ENCODE results near the gene MARF1.
"Not testable (repeated sequence)": the region's sequence is repeated elsewhere in the genome, so short reads cannot be mapped to it uniquely, and the experiment has no call there.

MARF1 gene

DNA sequence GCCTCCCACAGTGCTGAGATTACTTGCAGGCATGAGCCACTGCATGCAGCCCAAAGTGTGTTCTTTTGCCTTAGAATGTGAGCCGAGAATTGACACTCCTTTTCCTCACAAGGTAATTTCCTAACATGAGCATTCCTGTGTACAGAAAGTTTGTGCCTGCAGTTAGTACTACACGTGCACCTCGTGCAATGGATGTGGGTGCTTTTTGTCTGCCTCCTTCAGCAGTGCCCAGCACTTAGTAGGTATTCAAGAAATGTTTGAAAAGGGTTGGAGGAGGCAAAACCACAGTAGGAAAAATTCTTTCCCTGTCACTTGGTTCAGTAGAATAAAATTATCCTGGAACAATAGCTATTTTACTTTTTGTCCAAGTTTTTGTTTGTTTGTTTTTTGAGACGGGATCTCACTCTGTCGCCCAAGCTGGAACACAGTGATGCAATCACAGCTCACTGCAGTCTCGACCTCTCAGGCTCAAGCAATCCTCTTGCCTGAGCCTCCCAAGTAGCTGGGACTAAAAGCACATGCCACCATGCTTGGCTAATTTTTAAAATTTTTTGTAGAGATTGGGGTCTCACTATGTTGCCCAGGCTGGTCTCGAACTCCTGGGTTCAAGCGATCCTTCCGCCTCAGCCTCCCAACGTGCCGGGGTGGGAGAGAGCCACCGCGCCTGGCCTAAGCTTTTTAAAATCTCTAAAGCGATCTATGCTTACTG, 9.5 kb upstream of the MARF1 start:
- DNase-seq, result no peak

DNA sequence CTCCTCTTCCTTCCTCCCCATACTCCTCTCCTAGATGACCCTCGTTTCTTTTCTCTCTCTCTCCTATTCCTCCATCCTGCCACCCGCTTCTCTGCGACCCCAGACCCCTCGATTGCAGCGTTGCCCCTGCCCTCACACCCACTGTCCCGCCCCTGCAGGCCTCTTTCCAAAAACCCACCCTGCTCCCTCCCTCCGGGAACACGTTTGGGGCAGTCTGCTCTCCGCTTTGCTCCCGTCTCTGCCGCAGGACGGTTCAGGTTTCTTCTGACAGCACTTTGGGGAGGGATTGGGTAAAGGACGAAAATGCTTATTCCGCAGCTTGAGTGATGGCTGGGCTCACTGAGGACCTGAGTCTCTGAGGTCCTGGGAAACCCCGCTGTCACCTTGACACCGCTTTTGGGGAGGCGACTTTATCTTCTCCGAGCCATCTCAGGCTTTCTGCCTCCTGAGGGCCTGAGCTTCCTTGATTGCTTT, 7.8 kb upstream of the MARF1 start:
- DNase-seq, result peak; percentile 22

DNA sequence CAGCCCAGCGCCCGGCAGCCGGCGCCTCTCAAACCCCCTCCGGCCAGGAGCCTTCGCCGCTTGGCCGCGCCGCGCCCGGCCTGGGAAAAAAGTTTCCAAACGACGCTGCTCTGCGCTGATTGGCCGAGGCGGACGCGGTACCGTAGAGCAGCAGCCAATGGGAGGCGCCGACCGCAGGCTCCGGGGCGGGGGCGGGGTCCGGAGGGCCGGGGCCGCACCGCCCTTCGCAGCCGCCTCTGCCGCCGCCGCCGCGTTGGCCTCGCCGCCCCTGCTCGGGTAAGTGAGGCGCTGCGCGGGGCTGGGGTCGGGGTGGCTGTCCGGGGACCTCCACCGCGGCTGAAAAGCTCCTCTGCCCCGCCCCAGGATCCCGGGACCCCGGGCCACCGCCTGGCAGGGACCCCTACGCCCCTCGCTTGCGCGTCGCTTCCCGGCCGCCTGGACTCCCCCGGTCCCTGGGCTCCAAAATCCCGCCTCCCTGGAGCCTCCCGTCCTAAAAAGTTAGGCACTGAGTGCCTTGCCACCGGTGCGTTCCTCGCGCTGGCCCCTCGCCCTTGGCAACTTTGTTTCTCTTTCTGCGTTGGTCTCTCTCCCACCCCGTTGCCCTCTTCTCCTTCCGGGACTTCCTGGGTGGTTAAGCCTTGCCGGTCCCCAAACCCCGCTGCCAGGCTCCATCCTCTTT, 7.2 kb upstream of the MARF1 start, which contains the start of gene NDE1:
NDE1 (plus strand) TSS at position 227 of the 679 bp plus-strand sequence. CDS start 14,534 bp downstream, outside the sequence.
- peak; percentile 84 for DNase-seq

DNA sequence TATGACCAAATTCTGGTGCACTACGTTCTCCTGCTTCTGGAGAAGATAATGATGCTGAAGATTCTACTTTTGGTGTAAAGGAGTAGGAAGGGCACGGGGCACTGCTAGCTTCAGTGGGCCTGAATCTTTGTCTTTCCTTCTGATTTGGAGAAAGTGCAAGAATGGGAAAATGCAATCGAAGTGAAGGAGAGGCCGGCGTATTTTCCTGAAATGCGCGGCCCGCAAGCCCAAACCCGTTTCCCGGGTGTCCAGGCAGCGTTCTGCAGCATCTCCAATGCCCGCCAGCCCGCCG, 6.7 kb upstream of the MARF1 start:
- no peak for DNase-seq

DNA sequence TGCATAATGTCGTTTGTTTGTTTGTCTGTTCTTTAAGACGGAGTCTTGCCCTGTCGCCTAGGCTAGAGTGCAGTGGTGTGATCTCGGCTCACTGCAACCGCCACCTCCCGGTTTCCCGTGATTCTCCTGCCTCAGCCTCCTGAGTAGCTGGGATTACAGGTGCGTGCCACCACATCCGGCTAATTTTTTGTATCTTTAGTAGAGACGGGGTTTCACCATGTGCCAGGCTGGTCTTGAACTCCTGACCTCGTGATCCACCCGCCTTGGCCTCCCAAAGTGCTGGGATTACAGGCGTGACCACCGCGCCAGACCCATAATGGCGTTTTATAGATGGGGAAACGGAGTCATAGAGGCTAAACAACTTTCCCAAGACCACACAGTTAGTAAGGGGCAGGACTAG, 6.4 kb upstream of the MARF1 start:
- DNase-seq, result not testable (repeated sequence)

DNA sequence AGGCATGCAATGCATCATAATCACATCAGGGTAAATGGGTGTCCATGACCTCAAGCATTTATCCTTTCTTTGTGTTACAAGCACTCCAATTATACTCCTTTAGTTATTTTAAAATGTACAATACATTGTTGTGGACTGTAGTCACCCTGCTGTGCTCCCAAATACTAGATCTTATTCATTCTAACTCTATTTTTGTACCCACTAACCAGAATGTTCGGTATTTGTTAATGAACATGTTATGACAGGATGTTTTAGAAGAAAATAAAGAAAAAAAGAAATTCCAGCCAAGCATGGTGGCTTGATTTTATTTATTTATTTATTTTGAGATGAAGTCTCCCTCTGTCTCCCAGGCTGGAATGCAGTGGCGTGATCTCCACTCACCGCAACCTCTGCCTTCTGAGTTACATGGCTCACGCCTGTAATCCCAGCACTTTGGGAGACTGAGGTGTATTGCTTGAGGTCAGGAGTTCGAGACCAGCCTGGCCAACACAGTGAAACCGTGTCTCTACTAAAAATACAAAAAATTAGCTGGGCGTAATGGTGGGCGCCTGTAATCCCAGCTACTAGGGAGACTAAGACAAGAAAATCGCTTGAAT, 5.3 kb upstream of the MARF1 start:
- DNase-seq, result no peak

DNA sequence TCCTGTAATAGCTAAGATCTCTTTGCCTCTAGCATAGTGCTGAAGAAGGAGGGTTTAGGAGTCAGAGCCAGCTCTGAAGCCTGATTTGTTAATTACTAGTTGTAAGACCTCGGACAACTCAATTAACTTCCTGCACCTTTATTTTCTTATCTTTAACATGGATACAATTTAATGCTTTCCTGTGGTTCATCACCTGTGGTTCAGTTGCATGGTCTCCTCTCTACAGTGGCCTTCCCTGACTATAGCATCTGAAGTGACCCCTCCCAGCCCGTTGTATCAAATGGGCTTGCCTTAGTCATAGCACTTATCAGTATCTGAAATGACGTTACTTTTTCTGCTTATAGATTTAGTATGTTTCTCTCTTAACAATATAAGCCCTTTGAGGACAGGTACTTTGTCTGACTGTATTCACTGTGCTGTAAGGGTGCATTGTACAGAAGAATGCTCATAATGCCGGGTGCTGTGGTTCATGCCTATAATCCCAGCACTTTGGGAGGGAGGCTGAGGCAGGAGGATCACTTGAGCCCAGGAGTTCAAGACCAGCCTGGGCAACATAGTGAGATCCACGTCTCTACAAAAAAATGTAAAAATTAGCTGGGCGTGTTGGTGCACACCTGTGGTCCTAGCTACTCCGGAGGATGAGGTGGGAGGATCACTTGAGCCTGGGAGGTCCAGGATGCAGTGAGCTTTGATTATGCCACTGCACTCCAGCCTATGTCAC, 4.5 kb upstream of the MARF1 start:
- DNase-seq, result no peak

DNA sequence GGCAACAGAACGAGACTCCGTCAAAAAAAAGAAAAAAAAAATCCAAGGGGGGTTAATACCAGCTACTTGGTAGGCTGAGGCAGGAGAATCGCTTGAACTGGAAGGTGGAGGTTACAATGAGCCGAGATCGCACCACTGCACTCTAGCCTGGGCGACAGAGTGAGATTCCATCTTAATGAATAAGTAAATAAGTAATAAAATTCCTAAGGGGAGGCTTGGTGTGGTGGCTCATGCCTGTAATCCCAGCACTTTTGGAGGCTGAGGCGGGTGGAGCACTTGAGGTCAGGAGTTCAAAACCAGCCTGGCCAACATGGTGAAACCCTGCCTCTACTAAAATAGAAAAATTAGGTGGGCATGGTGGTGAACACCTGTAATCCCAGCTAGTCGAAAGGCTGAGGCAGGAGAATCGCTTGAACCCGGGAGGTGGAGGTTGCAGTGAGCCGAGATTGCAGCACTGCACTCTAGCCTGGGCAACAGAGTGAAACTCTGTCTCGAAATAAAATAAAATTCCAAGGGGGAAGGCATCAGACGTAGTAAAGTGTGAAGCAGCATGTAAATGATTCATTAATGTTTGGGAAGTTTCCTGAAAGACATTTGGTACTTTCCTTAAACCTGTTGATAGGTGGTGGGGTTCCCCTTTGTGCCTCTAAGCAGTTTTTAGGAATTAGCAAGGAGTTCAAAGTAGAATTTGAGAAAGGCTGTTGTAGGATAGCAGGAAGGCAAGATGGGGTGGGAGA, 3.8 kb upstream of the MARF1 start:
- DNase-seq, result not testable (repeated sequence)

DNA sequence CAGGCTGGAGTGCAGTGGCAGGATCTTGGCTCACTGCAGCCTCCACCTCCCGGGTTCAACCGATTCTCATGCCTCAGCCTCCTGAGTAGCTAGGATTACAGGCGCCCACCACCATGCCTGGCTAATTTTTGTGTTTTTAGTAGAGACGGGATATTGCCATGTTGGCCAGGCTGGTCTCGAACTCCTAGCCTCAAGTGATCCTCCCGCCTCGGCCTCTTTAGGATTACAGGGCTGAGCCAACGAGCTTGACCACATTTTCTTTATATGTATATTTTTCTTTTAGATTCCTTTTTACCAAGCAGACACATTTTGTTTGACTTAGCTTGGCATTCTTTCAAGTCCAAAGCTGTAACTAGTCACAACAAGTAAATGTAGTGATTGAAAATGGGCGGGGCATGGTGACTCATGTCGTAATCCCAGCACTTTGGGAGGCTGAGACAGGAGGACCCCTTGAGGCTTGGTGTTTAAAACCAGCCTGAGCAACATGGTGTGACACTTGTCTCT, 2.1 kb upstream of the MARF1 start:
- peak; percentile 7 for DNase-seq

DNA sequence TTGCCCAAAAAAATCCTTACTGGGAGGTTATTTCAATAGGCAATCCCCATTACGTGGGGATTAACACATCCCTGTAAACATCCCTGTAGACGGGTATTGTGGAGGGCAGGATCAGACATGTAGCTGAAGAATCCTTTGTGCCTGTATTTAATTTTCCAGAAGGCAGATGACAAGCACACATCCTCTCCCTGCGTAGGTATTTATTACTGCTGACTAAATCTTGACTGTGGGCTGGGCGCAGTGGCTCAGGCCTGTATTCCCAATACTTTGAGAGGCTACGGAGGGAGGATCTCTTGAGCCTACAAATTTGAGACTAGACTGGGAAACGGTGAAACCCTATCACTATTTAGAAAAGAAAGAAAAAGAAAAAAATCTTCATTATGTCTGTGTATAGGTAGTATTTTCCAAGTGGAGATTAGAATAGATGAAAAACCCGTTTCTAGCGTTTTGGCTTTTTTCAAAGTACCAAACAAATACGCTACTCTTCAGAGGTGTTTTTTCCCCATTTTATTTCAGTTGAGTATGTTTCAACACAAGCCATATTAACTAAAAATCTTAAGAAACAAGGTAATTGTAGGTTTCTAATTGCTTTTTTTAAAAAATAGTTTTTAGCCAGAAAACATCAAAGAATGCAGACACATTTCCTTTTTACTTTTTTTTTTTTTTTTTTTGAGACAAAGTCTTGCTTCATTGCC, 1.5 kb upstream of the MARF1 start:
- DNase-seq, result no peak

DNA sequence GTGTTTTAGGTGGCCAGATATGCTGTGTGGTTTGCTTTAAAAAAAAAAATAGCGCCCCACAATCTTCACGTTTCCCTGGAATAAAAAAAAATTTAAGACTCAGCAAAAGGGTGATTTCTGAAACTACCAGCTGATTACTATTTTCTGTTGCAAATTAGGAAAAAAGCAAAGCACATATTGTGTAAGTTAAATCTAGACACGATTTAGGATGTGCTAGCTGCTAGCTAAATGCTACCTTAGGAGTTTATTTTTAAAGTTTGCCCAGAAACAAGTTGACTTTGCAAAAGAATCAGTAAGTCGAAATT, 944 bp upstream of the MARF1 start:
- no peak for DNase-seq

DNA sequence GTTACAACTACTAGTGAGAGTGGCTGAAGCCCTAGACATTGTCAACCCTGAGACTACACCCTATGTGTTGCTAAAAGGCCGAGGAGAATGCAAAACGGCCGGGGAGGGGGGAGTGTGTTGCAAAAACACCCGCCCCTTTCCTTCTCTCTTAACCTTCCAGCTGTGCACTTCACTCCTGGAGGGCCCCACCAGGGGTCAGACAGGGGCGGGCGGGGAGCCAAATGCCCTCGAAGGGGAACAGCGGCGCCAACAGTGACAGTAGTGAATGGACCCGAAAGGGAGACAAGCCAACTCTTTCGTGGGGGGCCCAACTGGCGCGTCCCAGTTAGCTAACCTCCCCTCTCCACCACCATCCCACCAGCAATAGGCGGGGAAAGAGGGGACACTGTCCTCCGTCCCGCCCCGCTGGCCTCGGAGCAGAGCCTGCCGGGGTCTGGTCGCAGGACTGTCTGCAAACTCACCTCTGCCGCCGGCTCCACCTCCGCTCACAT, 352 bp downstream of the MARF1 start:
- peak; percentile 88 for DNase-seq

DNA sequence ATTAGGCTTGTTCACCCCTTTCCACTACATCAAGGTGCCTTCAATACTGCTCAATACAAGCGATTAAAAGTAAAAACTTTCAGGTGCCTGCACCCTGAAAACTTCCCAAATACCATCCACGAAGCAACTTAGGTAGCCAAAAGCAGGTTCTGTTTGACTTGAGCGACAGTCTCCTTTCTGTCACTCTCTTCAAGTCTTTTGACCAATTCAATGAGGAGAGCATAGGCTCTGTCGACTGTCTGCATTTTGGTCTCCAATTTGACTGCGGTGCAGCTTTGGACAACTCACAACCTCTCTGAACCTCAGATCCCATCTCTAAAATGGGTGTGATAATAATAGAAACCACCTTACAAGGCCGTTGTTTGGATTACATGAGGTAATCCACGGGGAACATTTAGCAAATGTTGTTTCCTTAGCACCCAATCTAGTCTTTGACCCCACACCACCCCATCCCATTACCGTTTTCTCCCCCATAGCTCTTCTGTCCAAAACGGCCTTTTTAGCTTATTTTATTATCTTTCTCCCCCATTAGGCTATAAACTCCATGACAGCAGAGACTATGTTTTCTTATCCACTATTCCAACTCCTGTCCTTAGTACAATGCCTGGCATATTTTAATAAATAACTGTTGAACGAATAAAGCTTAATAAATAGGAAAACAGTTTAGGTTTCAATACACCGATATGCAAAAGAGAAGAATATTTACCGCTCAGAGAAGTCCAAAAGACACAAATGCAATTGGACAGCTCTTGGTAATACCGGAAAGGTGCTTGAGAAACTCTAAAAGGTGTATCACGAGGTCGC, 999 bp downstream of the MARF1 start:
- no peak for DNase-seq

DNA sequence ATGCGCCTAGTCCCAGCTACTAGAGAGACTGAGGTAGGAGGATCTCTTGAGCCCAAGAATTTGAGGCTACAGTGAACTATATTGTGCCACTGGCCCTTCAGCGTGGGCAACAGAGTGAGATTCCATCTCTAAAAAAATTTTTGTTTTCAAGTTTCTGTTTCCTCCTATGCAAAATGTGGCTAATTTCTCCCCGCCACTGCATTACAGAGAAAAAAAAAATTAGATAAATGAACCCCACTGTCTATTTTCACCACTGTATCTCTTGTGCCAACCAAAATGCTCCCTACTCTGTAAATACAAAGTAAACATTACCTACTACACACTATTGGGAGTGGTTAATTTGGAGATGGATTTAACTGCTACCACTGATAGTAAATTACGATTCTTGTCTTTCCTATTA, 2.0 kb downstream of the MARF1 start:
- DNase-seq, result no peak

DNA sequence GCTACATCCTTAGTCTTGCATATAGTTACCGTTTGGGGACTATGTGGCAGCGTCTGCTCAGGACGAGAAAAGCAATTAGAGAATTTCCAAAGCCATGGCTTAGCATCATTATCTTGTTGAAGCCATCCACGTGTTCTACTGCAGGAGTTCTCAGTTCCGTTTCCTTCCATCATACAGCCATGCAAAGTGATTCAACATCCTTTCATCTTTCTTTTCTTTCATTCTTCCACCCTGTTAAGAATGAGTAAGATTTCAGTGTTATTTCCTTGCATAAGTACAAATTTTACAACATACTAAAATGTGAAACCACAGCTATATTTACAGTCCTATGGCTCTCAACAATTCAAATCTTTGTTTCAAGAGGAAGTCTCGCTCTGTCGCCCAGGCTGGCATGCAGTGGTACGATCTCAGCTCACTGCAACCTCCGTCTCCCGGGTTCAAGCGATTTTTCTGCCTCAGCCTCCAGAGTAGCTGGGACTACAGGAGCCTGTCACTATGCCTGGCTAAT, 3.8 kb downstream of the MARF1 start:
- DNase-seq, result peak; percentile 13

DNA sequence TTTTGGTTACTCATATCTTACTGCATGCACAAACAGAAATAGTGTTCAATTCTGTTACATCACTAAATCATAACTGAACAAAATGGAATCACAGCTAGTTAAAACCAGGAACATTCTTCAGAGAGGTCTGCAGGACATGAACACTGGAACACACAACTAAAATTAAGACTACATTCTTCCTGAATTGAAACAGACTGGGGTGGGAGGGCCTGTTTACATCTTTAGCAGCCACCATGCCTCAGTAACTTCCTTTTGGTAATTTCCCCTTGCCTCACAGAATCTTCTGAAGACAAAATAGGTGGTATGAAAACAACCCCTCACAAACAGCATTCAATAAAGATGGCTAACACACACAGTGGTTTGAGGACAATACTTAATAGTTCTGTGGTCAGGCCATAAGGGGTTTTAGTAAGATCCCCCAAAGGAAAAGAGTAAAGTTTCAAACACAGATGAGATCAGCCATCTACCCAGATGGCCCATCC, 6.5 kb downstream of the MARF1 start:
- peak; percentile 5 for DNase-seq

DNA sequence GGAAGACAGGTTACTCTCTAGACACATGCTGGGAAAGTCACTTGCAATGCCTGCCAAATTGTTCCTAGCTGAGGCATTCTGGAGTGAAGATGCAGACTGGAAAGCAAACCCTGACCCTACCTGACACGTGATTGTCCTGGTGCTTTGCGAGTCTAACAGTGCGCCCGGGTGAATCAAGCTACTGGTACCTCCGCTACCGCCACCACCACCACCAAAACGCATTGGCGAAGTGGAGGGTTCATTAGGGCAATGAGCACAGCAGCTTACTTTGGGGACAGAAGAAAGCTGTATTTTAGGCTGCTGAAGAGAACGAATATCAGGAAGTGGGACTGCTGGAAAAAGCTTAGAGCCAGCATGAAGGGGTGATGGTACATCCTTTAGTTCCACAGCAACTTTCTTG, 7.0 kb downstream of the MARF1 start:
- no peak for DNase-seq

DNA sequence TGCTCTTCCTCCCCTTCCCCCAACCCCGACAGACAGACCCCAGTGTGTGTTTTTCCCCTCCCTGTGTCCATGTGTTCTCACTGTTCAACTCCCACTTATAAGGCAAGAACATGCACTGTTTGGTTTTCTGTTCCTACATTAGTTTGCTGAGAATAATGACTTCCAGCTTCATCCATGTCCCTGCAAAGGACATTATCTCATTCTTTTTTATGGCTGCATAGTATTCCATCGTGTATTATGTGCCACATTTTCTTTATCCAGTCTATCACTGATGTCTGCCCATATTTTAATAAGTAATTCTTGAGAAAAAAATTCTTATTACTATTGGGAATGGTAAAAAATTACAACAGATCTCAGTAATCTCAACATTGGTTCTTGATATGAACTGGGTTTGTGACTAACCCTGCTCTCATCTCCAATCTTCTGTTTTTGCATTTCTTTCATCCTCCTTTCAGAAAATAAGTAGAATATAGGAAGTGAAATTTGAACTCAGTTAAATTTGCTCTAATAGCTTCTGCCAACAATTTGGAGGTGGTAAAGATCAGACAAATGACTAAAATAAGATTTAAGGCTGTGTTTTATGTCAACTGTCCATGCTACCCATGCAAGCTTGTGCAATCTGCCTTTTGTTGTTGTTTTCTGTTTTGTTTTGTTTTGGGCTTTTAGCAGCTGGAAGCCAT, 11.1 kb downstream of the MARF1 start:
- DNase-seq, result no peak

DNA sequence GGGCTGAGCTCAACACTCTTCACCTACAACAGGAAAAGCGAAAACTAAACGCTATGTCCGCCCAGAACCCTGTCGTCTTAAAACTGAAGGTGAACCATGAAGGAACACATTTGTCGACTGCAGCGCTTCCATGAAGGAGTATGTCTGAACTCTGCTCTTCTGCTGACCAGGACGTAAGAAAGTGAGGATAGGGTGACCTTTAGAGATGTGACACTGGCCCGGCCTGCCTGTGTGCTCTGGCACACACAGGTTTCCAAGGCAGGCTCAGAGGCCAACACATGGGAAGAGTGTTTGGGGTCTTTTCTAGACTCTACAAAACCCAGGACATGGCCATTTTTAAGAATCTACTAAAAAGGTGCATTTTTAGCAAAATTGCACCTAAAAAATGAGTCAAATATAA, 21.1 kb downstream of the MARF1 start:
- DNase-seq, result no peak

DNA sequence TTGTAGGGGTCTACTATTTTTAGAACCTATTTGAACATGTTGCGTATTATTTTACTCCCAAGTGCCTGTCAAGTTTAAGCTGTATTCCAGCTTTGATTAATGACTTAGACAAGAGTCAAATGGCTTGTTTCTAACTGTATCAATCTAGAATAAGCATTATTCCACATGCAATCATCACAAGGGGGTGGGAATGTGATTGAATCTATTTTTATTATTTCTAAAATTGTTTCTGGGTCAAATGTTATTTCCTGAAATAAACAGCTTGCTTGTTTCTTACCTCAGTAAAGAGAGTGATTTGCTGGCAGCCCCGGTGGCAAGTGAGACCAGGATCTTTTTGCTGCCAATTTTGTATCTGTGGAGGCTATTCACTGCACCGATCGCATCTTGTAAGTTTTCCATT, 21.5 kb downstream of the MARF1 start:
- DNase-seq, result no peak

All from CD4-positive, alpha-beta T cell treated with Interferon gamma for 1 hour (primary cell).